PC-9 (cell line): ENCODE measurements around the gene SLC7A6. TPM values are rescaled to one million over a fixed set of nuclear protein-coding genes. Genes with fewer than 3 reads are reported as not detected.

Experiments
- BruUV-seq: library from RNA; stranded (reverse); fragments of 400-500 nt; replicated peaks from 2 replicates; lab custom pipeline; 2021; lab: Mats Ljungman, UMichigan
- CTCF ChIA-PET: fragments of 300-600 bp; sonication (Branson Sonifier 250); formaldehyde crosslinking; loops from one replicate; lab custom pipeline; 2022; ENCODE audit warnings: antibody characterized with exemption; lab: Charles Lee
- POLR2A ChIA-PET: fragments of 300-600 bp; sonication (Branson Sonifier 250); formaldehyde crosslinking; loops from one replicate; lab custom pipeline; 2022; ENCODE audit warnings: antibody characterized with exemption; ENCODE audit not compliant: unreplicated experiment; lab: Charles Lee
- DNase-seq, 2 experiments: peaks; one replicate each; pipeline versions ENCODE4 v3.0.0 to v3.0.0-alpha.2; 2015 to 2022; ENCODE audit warnings: mixed read lengths in 1 of 2
- H2AFZ ChIP-seq: fragments of 200-600 bp; sonication (generic); 2 replicates; pipeline ENCODE4 v1.8.1; 2017; ENCODE audit warnings: antibody characterized with exemption
- H3F3A ChIP-seq: fragments of 200-600 bp; sonication (generic); 2 replicates; pipeline ENCODE4 v1.8.1; 2017; ENCODE audit warnings: antibody characterized with exemption, mild to moderate bottlenecking, low read depth; ENCODE audit not compliant: insufficient read depth
- H3K27ac ChIP-seq: fragments of 200-600 bp; sonication (generic); 2 replicates; pipeline ENCODE4 v1.6.1; 2016; ENCODE audit warnings: mixed run types
- H3K27me3 ChIP-seq: fragments of 200-600 bp; sonication (generic); 2 replicates; pipeline ENCODE4 v1.6.1; 2016; ENCODE audit warnings: low read depth, mixed run types; ENCODE audit not compliant: insufficient read depth
- H3K36me3 ChIP-seq: fragments of 200-600 bp; sonication (generic); 2 replicates; pipeline ENCODE4 v1.6.1; 2016; ENCODE audit warnings: low read depth, mixed run types
- H3K4me1 ChIP-seq: fragments of 200-600 bp; sonication (generic); replicated peaks from 2 replicates; pipeline ENCODE4 v1.6.1; 2016; ENCODE audit warnings: mixed run types; ENCODE audit not compliant: insufficient read depth
- H3K4me2 ChIP-seq: fragments of 200-600 bp; sonication (generic); 2 replicates; pipeline ENCODE4 v1.6.1; 2017; ENCODE audit warnings: mixed run types
- H3K4me3 ChIP-seq: fragments of 200-600 bp; sonication (generic); 2 replicates; pipeline ENCODE4 v1.6.1; 2016; ENCODE audit warnings: mixed run types
- H3K79me2 ChIP-seq: fragments of 200-600 bp; sonication (generic); 2 replicates; pipeline ENCODE4 v1.6.1; 2017; ENCODE audit warnings: low read depth, mixed run types
- H3K9me2 ChIP-seq: fragments of 200-600 bp; sonication (generic); 2 replicates; pipeline ENCODE4 v1.8.1; 2017; ENCODE audit warnings: mild to moderate bottlenecking; ENCODE audit not compliant: insufficient read depth
- H3K9me3 ChIP-seq: fragments of 200-600 bp; sonication (generic); 2 replicates; pipeline ENCODE4 v1.8.1; 2016; ENCODE audit warnings: low read depth; ENCODE audit not compliant: insufficient read depth
- H4K20me1 ChIP-seq: fragments of 200-600 bp; sonication (generic); 2 replicates; pipeline ENCODE4 v1.8.1; 2017; ENCODE audit not compliant: insufficient read depth
- CTCF ChIP-seq: fragments of 200-600 bp; sonication (generic); conservative IDR thresholded peaks from 2 replicates; pipeline ENCODE4 v1.6.1; 2017; ENCODE audit warnings: mixed run types, antibody characterized with exemption, mild to moderate bottlenecking, moderate library complexity
- EZH2 ChIP-seq: fragments of 200-600 bp; sonication (generic); IDR thresholded peaks from 2 replicates; pipeline ENCODE4 v1.8.0; 2017; ENCODE audit warnings: antibody characterized with exemption, low read depth
- intact Hi-C: fragments of 100-400 bp; cut with micrococcal nuclease; formaldehyde crosslinking; loops from one replicate; pipeline ENCODE4 v1.10.0; 2022; ENCODE audit not compliant: unreplicated experiment
- total RNA-seq: library from RNA; stranded (reverse); gene quantifications from 2 replicates; pipeline ENCODE4 v1.2.3, GENCODE V29; 2021

The SLC7A6 gene
- total RNA-seq, 1 experiment from 2014 or later = 44.7 TPM

- no TSS peak for BruUV-seq
- peaks cover 43% of the 10 kb centered on the region for H3K36me3 ChIP-seq
- DNase-seq = no peak
- no peak overlapping the region for H2AFZ ChIP-seq
- ChIA-PET CTCF (no interaction called here), POLR2A (interaction anchor here (0.6 kb wide), 1 partner anchor 11 kb away, joined by 6 read pairs; no protein-coding TSS in a partner anchor)
- no peak overlapping the region for H3K4me3 ChIP-seq
- no peaks in the 10 kb centered on the region for H3K27me3 ChIP-seq
- intact Hi-C loops = no loop called here
- no peaks in the 10 kb centered on the region for H3K4me1 ChIP-seq
- peaks cover 25% of the 10 kb centered on the region; the same call in 1 of the 2 replicates for H3F3A ChIP-seq
- TF ChIP-seq CTCF = no peak
- no peak for TF ChIP-seq EZH2
- H4K20me1 ChIP-seq = peaks cover 15% of the 10 kb centered on the region
- H3K9me3 ChIP-seq = no peaks in the 10 kb centered on the region
- H3K79me2 ChIP-seq = no peaks in the 10 kb centered on the region
- no peaks in the 10 kb centered on the region for H3K9me2 ChIP-seq
- no peak overlapping the region for H3K27ac ChIP-seq
- no peak overlapping the region for H3K4me2 ChIP-seq
Observed at GRCh38 chr16:68298907-68299561, 34.7 kb downstream of the SLC7A6 start.

GRCh38 chr16:68299571-68300453, 35.5 kb downstream of the SLC7A6 start:
- no peaks in the 10 kb centered on the region for H3K27me3 ChIP-seq
- H3F3A ChIP-seq = peaks cover 25% of the 10 kb centered on the region; the same call in 1 of the 2 replicates
- intact Hi-C loops = no loop called here
- DNase-seq = no peak
- CTCF ChIA-PET = interaction anchor here (0.6 kb wide), 1 partner anchor 28 kb away, joined by 6 read pairs; no protein-coding TSS in a partner anchor
- no peaks in the 10 kb centered on the region for H3K79me2 ChIP-seq
- H3K27ac ChIP-seq = no peak overlapping the region
- no peaks in the 10 kb centered on the region for H3K9me3 ChIP-seq
- H3K4me3 ChIP-seq = no peak overlapping the region
- H3K36me3 ChIP-seq = peaks cover 43% of the 10 kb centered on the region
- peaks cover 15% of the 10 kb centered on the region for H4K20me1 ChIP-seq
- BruUV-seq = no TSS peak
- no peaks in the 10 kb centered on the region for H3K9me2 ChIP-seq
- H3K4me2 ChIP-seq = no peak overlapping the region
- POLR2A ChIA-PET = no interaction called here
- H2AFZ ChIP-seq = no peak overlapping the region
- H3K4me1 ChIP-seq = no peaks in the 10 kb centered on the region
- TF ChIP-seq CTCF (no peak), EZH2 (no peak)

GRCh38 chr16:68300734-68301459, 36.6 kb downstream of the SLC7A6 start:
- H3K4me3 ChIP-seq = no peak overlapping the region
- H3K36me3 ChIP-seq = peaks cover 43% of the 10 kb centered on the region
- intact Hi-C loops = no loop called here
- H3K27ac ChIP-seq = no peak overlapping the region
- ChIA-PET POLR2A (no interaction called here), CTCF (interaction anchor here (0.6 kb wide), 1 partner anchor 9 kb away, joined by 7 read pairs; no protein-coding TSS in a partner anchor)
- TF ChIP-seq EZH2 (no peak), CTCF (no peak)
- no peaks in the 10 kb centered on the region for H3K4me1 ChIP-seq
- H3K4me2 ChIP-seq = no peak overlapping the region
- no peaks in the 10 kb centered on the region for H3K9me3 ChIP-seq
- no peak for DNase-seq
- H2AFZ ChIP-seq = no peak overlapping the region
- H3F3A ChIP-seq = peaks cover 25% of the 10 kb centered on the region; the same call in 1 of the 2 replicates
- H3K9me2 ChIP-seq = no peaks in the 10 kb centered on the region
- no peaks in the 10 kb centered on the region for H3K79me2 ChIP-seq
- no TSS peak for BruUV-seq
- no peaks in the 10 kb centered on the region for H3K27me3 ChIP-seq
- peaks cover 21% of the 10 kb centered on the region for H4K20me1 ChIP-seq
